PC-3 (cell line): ENCODE measurements around the gene IGSF21. TPM values are rescaled to one million over a fixed set of nuclear protein-coding genes. Genes with fewer than 3 reads are reported as not detected.

Source experiments
- ATAC-seq: fragments of 200-7000 bp; cut with Tn5 transposase; 2 replicates; pipeline ENCODE4 v1.9.1; 2020; ENCODE audit warnings: mild to moderate bottlenecking, moderate library complexity
- BruUV-seq: library from RNA; stranded (reverse); fragments of 400-500 nt; replicated peaks from 2 replicates; lab custom pipeline; 2021; lab: Mats Ljungman, UMichigan
- CTCF ChIA-PET: fragments of 300-600 bp; sonication (Branson Sonifier 250); formaldehyde crosslinking; loops from one replicate; lab custom pipeline; 2022; ENCODE audit warnings: antibody characterized with exemption; lab: Charles Lee
- POLR2A ChIA-PET: fragments of 300-600 bp; sonication (Branson Sonifier 250); formaldehyde crosslinking; loops from one replicate; lab custom pipeline; 2022; ENCODE audit warnings: antibody characterized with exemption; ENCODE audit not compliant: unreplicated experiment; lab: Charles Lee
- DNase-seq: peaks from one replicate; pipeline ENCODE4 v3.0.0-alpha.2; 2015
- H2AFZ ChIP-seq: fragments of 300-600 bp; sonication (generic); 2 replicates; pipeline ENCODE4 v1.6.0; 2016; ENCODE audit warnings: antibody characterized with exemption, low read length
- H3F3A ChIP-seq: fragments of 300-600 bp; sonication (generic); one replicate; pipeline ENCODE4 v1.6.0; 2017; ENCODE audit warnings: antibody characterized with exemption, low read length, control low read depth, mild to moderate bottlenecking; ENCODE audit not compliant: unreplicated experiment
- H3K27ac ChIP-seq: fragments of 300-600 bp; sonication (generic); 2 replicates; pipeline ENCODE4 v1.5.1; 2016; ENCODE audit warnings: mild to moderate bottlenecking, low read length
- H3K27me3 ChIP-seq: fragments of 300-600 bp; sonication (generic); 2 replicates; pipeline ENCODE4 v1.6.1; 2016; ENCODE audit warnings: low read length, mixed read lengths
- H3K36me3 ChIP-seq: fragments of 300-600 bp; sonication (generic); 2 replicates; pipeline ENCODE4 v1.6.1; 2016; ENCODE audit warnings: low read depth, mixed run types, low read length, mixed read lengths
- H3K4me1 ChIP-seq: fragments of 300-600 bp; sonication (generic); 2 replicates; pipeline ENCODE4 v1.5.1; 2016; ENCODE audit warnings: low read length; ENCODE audit not compliant: insufficient read depth
- H3K4me2 ChIP-seq: fragments of 300-600 bp; sonication (generic); 2 replicates; pipeline ENCODE4 v1.6.0; 2016; ENCODE audit warnings: low read length
- H3K4me3 ChIP-seq: fragments of 300-600 bp; sonication (generic); 2 replicates; pipeline ENCODE4 v1.5.1; 2016; ENCODE audit warnings: mild to moderate bottlenecking, low read length, mixed read lengths
- H3K79me2 ChIP-seq: fragments of 300-600 bp; sonication (generic); 2 replicates; pipeline ENCODE4 v1.6.1; 2017; ENCODE audit warnings: low read length, mixed read lengths
- H3K9ac ChIP-seq: fragments of 300-600 bp; sonication (generic); 2 replicates; pipeline ENCODE4 v1.6.0; 2016; ENCODE audit warnings: mild to moderate bottlenecking, low read length
- H3K9me2 ChIP-seq: fragments of 300-600 bp; sonication (generic); replicated peaks from 2 replicates; pipeline ENCODE4 v1.6.1; 2016; ENCODE audit warnings: mixed run types, low read length, mixed read lengths
- H3K9me3 ChIP-seq: fragments of 300-600 bp; sonication (generic); 2 replicates; pipeline ENCODE4 v1.6.1; 2016; ENCODE audit warnings: low read length, mixed read lengths
- H4K20me1 ChIP-seq: fragments of 300-600 bp; sonication (generic); 2 replicates; pipeline ENCODE4 v1.6.1; 2016; ENCODE audit warnings: low read length, mixed read lengths
- CTCF ChIP-seq: fragments of 300-600 bp; sonication (generic); conservative IDR thresholded peaks from 2 replicates; pipeline ENCODE4 v1.5.1; 2017; ENCODE audit warnings: antibody characterized with exemption, low read depth, mild to moderate bottlenecking, low read length
- EZH2 ChIP-seq: fragments of 300-600 bp; sonication (generic); IDR thresholded peaks from one replicate; pipeline ENCODE4 v1.6.1; 2017; ENCODE audit warnings: antibody characterized with exemption, mild to moderate bottlenecking, low read length; ENCODE audit not compliant: unreplicated experiment
- EZH2phosphoT487 ChIP-seq: fragments of 300-600 bp; sonication (generic); IDR thresholded peaks from 2 replicates; pipeline ENCODE4 v1.6.1; 2018; ENCODE audit warnings: mild to moderate bottlenecking, antibody characterized with exemption, low read length, borderline replicate concordance
- intact Hi-C: fragments of 100-400 bp; cut with micrococcal nuclease; formaldehyde crosslinking; loops from 2 replicates; pipeline ENCODE4 v1.9.0; 2023
- total RNA-seq: library from RNA; depleted of rRNA; stranded (reverse); fragments of >200 nt; gene quantifications from 2 replicates; pipeline ENCODE4 v1.2.3, GENCODE V29; 2014

The IGSF21 gene
- total RNA-seq, 1 experiment from 2014 or later = not detected

DNA sequence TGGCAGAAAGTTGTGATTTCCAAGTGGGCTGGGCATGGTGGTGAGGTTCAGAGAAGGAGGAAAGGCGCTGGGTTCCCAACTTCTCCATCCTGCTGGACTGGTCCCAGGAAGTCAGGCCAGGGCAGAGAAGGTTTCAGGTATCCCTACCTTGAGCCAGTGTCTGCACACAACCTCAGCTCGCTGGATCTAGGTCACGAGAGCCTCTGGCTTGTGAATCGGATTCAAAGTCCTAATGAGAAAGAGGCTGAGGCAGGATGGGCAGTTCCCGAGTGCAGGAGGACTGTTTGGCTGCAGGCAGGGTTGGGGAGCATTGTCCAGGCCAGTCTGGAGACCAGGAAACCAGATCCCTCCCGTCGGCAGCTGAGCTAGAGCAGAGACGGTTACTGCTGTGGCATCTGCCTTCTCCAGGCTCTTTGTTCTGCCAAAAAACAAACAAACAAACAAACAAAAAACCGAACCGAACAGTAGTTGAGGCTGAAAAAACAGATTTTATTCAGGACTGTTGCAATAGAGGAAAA, 19.5 kb upstream of the IGSF21 start:
- Histone ChIP-seq H3K36me3 (no peaks in the 10 kb centered on the region), H2AFZ (no peak overlapping the region), H3K27ac (no peak overlapping the region), H3K27me3 (no peaks in the 10 kb centered on the region), H3F3A (no peaks in the 10 kb centered on the region), H4K20me1 (no peaks in the 10 kb centered on the region), H3K79me2 (no peaks in the 10 kb centered on the region), H3K4me1 (peaks cover 7% of the 10 kb centered on the region; the same call in 1 of the 2 replicates), H3K4me3 (no peak overlapping the region), H3K9ac (no peak overlapping the region), H3K9me2 (no peaks in the 10 kb centered on the region), H3K9me3 (no peaks in the 10 kb centered on the region), H3K4me2 (no peak overlapping the region)
- no peak for ATAC-seq
- ChIA-PET POLR2A (no interaction called here), CTCF (no interaction called here)
- no peak for DNase-seq
- TF ChIP-seq EZH2 (no peak), EZH2phosphoT487 (no peak), CTCF (no peak)
- intact Hi-C loops = no loop called here
- no TSS peak for BruUV-seq

DNA sequence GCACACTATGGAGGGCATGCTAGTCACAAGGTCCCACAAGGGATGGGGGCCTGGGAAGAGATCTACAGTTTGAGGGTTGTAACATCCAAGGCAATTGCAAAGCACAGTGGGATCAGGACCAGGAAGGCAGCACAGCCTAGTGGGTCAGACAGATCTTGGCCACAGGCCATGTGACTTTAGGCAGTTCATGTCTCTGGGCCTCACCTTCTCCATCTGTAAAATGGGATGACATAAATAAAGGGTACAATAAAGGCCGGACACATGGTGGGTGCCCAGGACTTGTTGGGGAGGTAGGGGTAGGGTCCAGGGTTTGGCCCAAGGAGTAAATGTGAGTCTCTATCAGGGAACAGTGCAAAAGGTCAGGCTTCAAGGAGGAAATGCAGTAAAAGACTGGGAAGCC, 18.1 kb upstream of the IGSF21 start:
- no TSS peak for BruUV-seq

More for the DNA sequence above, 18.1 kb upstream of the IGSF21 start:
- CTCF ChIA-PET = no interaction called here
- no peak overlapping the region for H3K4me3 ChIP-seq
- H3K27me3 ChIP-seq = no peaks in the 10 kb centered on the region
- H3K4me1 ChIP-seq = peaks cover 7% of the 10 kb centered on the region; the same call in 1 of the 2 replicates
- H3F3A ChIP-seq = no peaks in the 10 kb centered on the region
- H2AFZ ChIP-seq = no peak overlapping the region
- H3K36me3 ChIP-seq = no peaks in the 10 kb centered on the region
- ATAC-seq (no peak), DNase-seq (no peak)
- TF ChIP-seq CTCF (no peak), EZH2phosphoT487 (no peak), EZH2 (no peak)
- no peaks in the 10 kb centered on the region for H3K9me2 ChIP-seq
- H3K79me2 ChIP-seq = no peaks in the 10 kb centered on the region
- no peaks in the 10 kb centered on the region for H3K9me3 ChIP-seq
- no peak overlapping the region for H3K9ac ChIP-seq
- no peak overlapping the region for H3K4me2 ChIP-seq
- intact Hi-C loops = no loop called here
- POLR2A ChIA-PET = no interaction called here
- no peak overlapping the region for H3K27ac ChIP-seq
- no peaks in the 10 kb centered on the region for H4K20me1 ChIP-seq
